BLaER1 (cell line): Measurements from ENCODE around the gene PDE6H.
A peak's percentile ranks its signal among the peaks of the same experiment; 100 is the strongest.

ENCODE experiments used
- H3K27ac ChIP-seq: shearing (Covaris generic); formaldehyde crosslinking; 2 replicates; pipeline ENCODE4 v1.8.1; 2022
- H3K27me3 ChIP-seq: shearing (Covaris generic); formaldehyde crosslinking; 2 replicates; pipeline ENCODE4 v1.8.1; 2022
- H3K36me3 ChIP-seq: shearing (Covaris generic); formaldehyde crosslinking; 2 replicates; pipeline ENCODE4 v1.8.1; 2022
- H3K4me1 ChIP-seq: shearing (Covaris generic); formaldehyde crosslinking; 2 replicates; pipeline ENCODE4 v1.8.1; 2022
- H3K4me2 ChIP-seq: shearing (Covaris generic); formaldehyde crosslinking; 2 replicates; pipeline ENCODE4 v1.8.1; 2022
- H3K4me3 ChIP-seq: shearing (Covaris generic); formaldehyde crosslinking; 2 replicates; pipeline ENCODE4 v1.8.1; 2022
- H3K9ac ChIP-seq: shearing (Covaris generic); formaldehyde crosslinking; 2 replicates; pipeline ENCODE4 v1.8.1; 2022
- H3K9me3 ChIP-seq: shearing (Covaris generic); formaldehyde crosslinking; 2 replicates; pipeline ENCODE4 v1.8.1; 2022
- H4K20me1 ChIP-seq: shearing (Covaris generic); formaldehyde crosslinking; 2 replicates; pipeline ENCODE4 v1.8.1; 2022
- Cebpa-rat ChIP-seq: shearing (Covaris generic); IDR thresholded peaks from 2 replicates; pipeline ENCODE4 v1.8.1; 2022

PDE6H gene

DNA sequence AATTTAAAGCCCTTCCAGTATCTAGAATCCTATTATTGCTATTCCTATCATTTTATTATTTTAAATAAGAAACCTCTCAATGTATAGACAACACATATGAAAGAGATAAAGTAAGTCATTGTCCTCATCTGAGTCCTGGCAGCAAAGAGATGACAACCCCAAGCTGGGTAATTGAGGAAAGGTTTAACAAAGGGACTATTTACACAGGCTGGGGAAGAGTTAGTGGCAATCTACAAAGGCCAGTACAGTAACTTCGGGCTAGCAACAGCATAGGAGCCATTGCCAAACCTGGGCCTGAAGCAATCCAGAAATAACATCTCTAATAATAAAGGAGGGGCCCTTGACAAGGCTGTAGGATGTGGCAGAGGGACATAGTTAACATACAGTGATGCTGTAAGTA is 11.2 kb downstream of the PDE6H start:
- no peaks in the 10 kb centered on the region for H3K27me3 ChIP-seq
- H4K20me1 ChIP-seq, result no peaks in the 10 kb centered on the region
- no peak overlapping the region for H3K9ac ChIP-seq
- H3K27ac ChIP-seq, result no peak overlapping the region
- H3K4me2 ChIP-seq, result no peak overlapping the region
- peaks cover 22% of the 10 kb centered on the region for H3K4me1 ChIP-seq
- TF ChIP-seq Cebpa-rat, result no peak
- no peaks in the 10 kb centered on the region for H3K36me3 ChIP-seq
- no peaks in the 10 kb centered on the region for H3K9me3 ChIP-seq
- no peak overlapping the region for H3K4me3 ChIP-seq

DNA sequence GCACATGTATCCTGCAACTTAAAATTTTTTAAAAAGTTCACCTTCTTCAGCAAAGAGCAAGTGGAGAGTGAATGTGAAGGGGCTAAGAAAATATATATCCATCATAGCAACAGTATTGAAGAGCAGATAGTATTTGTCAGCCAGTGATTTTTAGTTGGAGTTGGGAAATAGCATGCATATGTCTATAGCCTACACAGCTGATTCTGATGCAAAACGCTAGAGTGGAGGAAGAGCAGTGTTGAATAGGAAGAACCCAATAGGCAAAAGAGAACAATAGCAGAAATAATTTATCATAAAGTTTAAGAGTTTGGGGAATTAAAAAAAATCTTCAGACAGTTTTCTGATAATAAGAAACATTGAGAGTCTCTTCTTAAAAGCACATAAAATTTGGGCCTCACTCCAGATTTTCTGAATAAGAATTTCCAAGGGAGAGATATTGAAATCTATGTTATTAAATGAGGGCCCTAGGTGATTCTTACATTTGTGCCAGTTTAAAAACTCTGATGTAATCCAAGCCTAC is 12.0 kb downstream of the PDE6H start:
- no peaks in the 10 kb centered on the region for H3K36me3 ChIP-seq
- peaks cover 24% of the 10 kb centered on the region for H3K4me1 ChIP-seq
- H3K4me3 ChIP-seq, result no peak overlapping the region
- H3K9me3 ChIP-seq, result no peaks in the 10 kb centered on the region
- no peaks in the 10 kb centered on the region for H3K27me3 ChIP-seq
- no peak overlapping the region for H3K4me2 ChIP-seq
- H3K27ac ChIP-seq, result no peak overlapping the region
- H3K9ac ChIP-seq, result no peak overlapping the region
- TF ChIP-seq Cebpa-rat, result no peak
- no peaks in the 10 kb centered on the region for H4K20me1 ChIP-seq

DNA sequence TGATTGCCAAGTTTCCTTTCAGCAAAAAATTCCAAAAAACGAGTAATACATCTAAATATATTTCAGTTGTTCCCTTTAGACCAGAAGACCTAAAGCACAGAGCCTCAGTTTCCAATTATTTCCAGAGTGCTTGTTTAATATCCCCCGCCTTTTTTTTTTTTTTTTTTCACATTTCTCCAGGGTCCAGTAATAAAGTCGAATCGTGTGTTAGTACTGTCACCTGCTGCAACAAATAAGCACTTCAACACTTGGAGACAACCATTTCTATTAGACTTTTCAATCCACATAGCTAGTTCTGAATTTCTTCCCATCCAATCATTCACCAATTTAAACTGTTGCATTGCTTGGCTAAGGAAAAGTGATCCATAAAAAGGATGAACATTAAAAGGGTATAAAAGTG is 13.6 kb downstream of the PDE6H start:
- peaks cover 11% of the 10 kb centered on the region for H3K9me3 ChIP-seq
- no peak overlapping the region for H3K4me3 ChIP-seq
- no peaks in the 10 kb centered on the region for H4K20me1 ChIP-seq
- no peaks in the 10 kb centered on the region for H3K36me3 ChIP-seq
- TF ChIP-seq Cebpa-rat, result no peak
- no peak overlapping the region for H3K4me2 ChIP-seq
- no peak overlapping the region for H3K9ac ChIP-seq
- peaks cover 23% of the 10 kb centered on the region for H3K4me1 ChIP-seq
- no peak overlapping the region for H3K27ac ChIP-seq
- H3K27me3 ChIP-seq, result no peaks in the 10 kb centered on the region

DNA sequence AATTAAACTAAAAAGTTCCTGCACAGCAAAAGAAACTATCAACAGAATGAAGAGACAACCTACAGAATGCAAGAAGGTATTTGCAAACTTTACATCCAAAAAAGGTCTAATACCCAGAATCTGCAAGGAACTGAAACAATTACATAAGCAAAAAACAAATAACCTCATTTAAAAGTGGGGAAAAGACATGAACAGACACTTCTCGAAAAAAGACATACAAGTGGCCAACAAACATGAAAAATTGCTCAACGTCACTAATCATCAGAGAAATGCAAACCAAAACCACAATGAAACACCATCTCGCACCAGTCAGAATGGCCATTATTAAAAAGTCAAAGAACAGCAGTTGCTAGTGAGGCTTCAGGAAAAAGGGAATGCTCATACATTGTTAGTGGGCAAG is 15.2 kb downstream of the PDE6H start:
- H3K9ac ChIP-seq, result no peak overlapping the region
- no peak overlapping the region for H3K4me3 ChIP-seq
- H3K36me3 ChIP-seq, result no peaks in the 10 kb centered on the region
- no peak overlapping the region for H3K27ac ChIP-seq
- H3K4me2 ChIP-seq, result no peak overlapping the region
- H3K27me3 ChIP-seq, result no peaks in the 10 kb centered on the region
- peaks cover 14% of the 10 kb centered on the region for H3K9me3 ChIP-seq
- H3K4me1 ChIP-seq, result peaks cover 27% of the 10 kb centered on the region
- H4K20me1 ChIP-seq, result no peaks in the 10 kb centered on the region
- TF ChIP-seq Cebpa-rat, result no peak

DNA sequence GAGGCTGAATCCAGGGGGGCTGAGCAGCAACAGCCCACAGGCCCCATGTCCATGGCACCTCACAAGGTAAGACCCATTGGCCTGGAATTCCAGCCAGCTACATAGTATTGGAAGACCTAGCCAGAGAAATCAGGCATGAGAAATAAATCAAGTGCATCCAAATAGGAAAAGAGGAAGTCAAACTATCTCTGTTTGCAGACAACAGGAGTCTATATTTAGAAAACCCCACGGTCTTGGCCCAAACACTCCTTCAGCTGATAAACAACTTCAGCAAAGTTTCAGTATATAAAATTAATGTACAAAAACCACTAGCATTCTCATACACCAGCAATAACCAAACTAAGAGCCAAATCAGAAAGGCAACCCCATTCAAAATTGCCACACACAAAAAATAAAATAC is 16.9 kb downstream of the PDE6H start:
- no peak overlapping the region for H3K9ac ChIP-seq
- no peak for TF ChIP-seq Cebpa-rat
- no peaks in the 10 kb centered on the region for H3K27me3 ChIP-seq

DNA sequence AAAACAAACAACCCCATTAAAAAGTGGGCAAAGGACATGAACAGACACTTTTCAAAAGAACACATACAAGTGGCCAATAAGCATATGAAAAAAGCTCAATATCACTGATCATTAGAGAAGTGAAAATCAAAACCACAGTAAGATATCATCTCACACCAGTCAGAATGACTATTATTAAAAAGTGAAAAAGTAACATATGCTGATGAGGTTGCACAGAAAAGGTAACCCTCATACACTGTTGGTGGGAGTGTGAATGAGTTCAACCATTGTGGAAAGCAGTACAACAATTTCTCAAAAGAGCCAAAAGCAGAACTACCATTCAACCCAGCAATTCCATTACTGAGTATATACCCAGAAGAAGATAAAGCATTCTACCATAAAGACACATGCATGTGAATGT is 18.2 kb downstream of the PDE6H start:
- no peaks in the 10 kb centered on the region for H4K20me1 ChIP-seq
- no peak overlapping the region for H3K4me3 ChIP-seq
- no peak for TF ChIP-seq Cebpa-rat
- H3K36me3 ChIP-seq, result no peaks in the 10 kb centered on the region
- no peaks in the 10 kb centered on the region for H3K27me3 ChIP-seq
- no peak overlapping the region for H3K4me2 ChIP-seq
- H3K27ac ChIP-seq, result no peak overlapping the region
- H3K9me3 ChIP-seq, result peaks cover 14% of the 10 kb centered on the region
- no peak overlapping the region for H3K9ac ChIP-seq
- peaks cover 39% of the 10 kb centered on the region for H3K4me1 ChIP-seq

More for the DNA sequence above, 16.9 kb downstream of the PDE6H start:
- Histone ChIP-seq H3K4me1 (peaks cover 39% of the 10 kb centered on the region), H3K27ac (peak overlapping the region; percentile 74), H3K4me2 (peak overlapping the region; percentile 77), H3K4me3 (peak overlapping the region; percentile 9; the same call in 1 of the 2 replicates), H3K9me3 (peaks cover 14% of the 10 kb centered on the region), H4K20me1 (no peaks in the 10 kb centered on the region), H3K36me3 (no peaks in the 10 kb centered on the region)

DNA sequence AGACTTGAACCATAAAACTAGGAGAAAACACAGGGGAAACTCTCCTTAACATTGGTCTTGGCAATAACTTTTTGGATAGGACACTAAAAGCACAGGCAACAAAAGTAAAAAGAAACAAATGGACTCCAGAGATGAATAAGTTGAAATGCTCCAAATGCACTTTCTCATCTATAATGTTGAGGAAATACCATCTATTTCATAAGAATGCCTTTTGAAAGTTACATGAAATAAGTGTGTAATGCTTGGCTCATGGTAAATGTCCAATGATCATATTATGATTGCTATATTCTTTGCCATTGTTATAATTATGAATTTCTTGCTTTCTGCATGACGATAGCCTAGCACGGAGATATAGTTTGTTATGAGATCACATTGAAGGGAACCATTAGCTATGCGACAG is 19.8 kb downstream of the PDE6H start:
- H3K27me3 ChIP-seq, result no peaks in the 10 kb centered on the region
- H3K9me3 ChIP-seq, result peaks cover 14% of the 10 kb centered on the region
- H3K4me1 ChIP-seq, result peaks cover 39% of the 10 kb centered on the region
- peak overlapping the region; percentile 55 for H3K4me2 ChIP-seq
- H3K36me3 ChIP-seq, result no peaks in the 10 kb centered on the region
- H3K4me3 ChIP-seq, result no peak overlapping the region
- H3K9ac ChIP-seq, result no peak overlapping the region
- H3K27ac ChIP-seq, result peak overlapping the region; percentile 59; the same call in 1 of the 2 replicates
- no peak for TF ChIP-seq Cebpa-rat
- no peaks in the 10 kb centered on the region for H4K20me1 ChIP-seq

DNA sequence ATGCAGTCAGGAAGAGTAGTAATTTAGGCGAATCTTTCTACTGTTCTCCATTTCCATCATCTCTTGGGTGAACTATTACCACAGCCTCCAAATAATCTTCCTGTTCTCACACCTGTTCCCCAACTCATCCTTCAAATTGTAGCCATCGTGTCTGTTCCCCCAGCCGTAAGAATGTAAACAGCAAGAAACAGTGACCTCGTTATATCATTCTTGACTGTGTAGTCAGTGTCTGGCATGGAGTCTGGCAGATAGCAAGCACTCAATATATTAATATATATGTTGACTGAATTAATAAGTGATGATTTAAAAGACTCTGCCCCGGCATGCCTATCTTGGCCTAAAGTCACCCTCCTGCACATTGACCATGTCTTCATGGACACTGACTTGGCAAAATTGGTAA is 20.3 kb downstream of the PDE6H start:
- Histone ChIP-seq H3K27ac (peak overlapping the region; percentile 59), H3K4me1 (peaks cover 39% of the 10 kb centered on the region), H3K9ac (no peak overlapping the region), H3K4me3 (no peak overlapping the region), H3K4me2 (peak overlapping the region; percentile 55), H3K27me3 (no peaks in the 10 kb centered on the region), H3K36me3 (no peaks in the 10 kb centered on the region), H3K9me3 (peaks cover 14% of the 10 kb centered on the region), H4K20me1 (no peaks in the 10 kb centered on the region)
- no peak for TF ChIP-seq Cebpa-rat

DNA sequence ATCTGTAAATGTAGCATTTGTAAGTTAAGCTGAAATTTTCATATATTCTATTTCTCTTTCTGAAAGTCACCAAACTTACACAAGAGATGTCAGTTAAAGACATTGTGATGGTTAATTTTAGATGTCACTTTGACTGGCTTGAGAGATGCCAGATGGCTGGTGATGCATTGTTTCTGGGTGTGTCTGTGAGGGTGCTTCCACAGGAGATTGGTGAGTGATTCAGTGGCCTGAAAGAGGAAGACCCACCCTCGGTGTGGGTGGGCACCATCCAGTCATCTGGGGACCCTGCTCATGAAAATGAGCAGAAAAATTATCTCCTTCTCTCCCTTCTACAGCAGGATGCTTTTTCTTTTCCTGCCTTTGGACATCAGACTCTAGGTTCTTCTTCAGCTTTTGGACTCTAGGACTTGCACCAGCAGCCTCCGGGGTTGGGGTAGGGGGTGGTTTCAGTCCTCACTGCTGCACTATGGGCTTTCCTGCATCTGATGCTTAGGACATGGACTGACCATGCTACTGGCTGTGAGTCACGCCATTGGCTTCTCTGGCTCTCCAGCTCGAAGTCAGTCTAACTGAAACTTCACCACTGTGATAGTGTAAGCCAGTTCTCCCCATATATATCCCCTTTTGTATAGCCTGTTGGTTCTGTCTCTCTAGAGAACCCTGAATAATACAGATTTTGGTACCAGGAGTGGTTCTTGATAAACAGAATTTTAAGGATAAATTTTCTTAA is 20.9 kb downstream of the PDE6H start:
- H3K4me1 ChIP-seq, result peaks cover 39% of the 10 kb centered on the region
- H3K27me3 ChIP-seq, result no peaks in the 10 kb centered on the region
- H3K36me3 ChIP-seq, result no peaks in the 10 kb centered on the region
- peak overlapping the region; percentile 59 for H3K27ac ChIP-seq
- no peaks in the 10 kb centered on the region for H4K20me1 ChIP-seq
- no peak overlapping the region for H3K9ac ChIP-seq
- peak overlapping the region; percentile 55 for H3K4me2 ChIP-seq
- no peak overlapping the region for H3K4me3 ChIP-seq
- TF ChIP-seq Cebpa-rat, result no peak
- peaks cover 14% of the 10 kb centered on the region for H3K9me3 ChIP-seq

DNA sequence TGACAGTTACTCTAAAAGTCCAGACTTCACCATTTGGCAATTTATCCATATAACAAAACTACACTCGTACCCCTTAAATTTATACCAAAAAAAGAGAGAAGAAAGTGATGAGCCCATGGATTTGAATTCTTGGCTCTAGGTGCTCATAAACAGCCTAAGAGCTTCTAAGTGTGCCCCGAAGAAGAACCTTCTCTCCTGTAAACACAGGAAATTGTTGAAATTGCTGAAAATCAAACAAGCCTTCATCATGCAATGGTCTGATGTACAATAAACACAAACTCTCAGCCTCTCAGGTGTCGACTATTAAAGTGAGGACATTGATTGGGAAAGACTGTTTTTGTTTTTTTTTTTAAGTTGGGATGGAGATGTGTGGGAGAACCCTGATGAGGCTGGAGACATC is 21.8 kb downstream of the PDE6H start:
- Histone ChIP-seq H3K9ac (no peak overlapping the region), H4K20me1 (no peaks in the 10 kb centered on the region), H3K27ac (no peak overlapping the region), H3K4me2 (no peak overlapping the region), H3K9me3 (peaks cover 14% of the 10 kb centered on the region), H3K4me1 (peaks cover 30% of the 10 kb centered on the region), H3K36me3 (no peaks in the 10 kb centered on the region), H3K4me3 (no peak overlapping the region), H3K27me3 (no peaks in the 10 kb centered on the region)
- no peak for TF ChIP-seq Cebpa-rat
